GM12874 (cell line): Measurements from ENCODE around the gene MECP2.
"Not testable (repeated sequence)": the region's sequence is repeated elsewhere in the genome, so short reads cannot be mapped to it uniquely, and the experiment has no call there.

Source experiments
- CTCF ChIP-seq: IDR thresholded peaks from 2 replicates; pipeline ENCODE4 v1.5.1; 2011; ENCODE audit warnings: low read depth, mild to moderate bottlenecking, control low read depth, low read length, moderate library complexity; ENCODE audit not compliant: insufficient read depth

The MECP2 gene

GRCh38 chrX:154097589-154098541, at the start of gene MECP2:
TSS of gene MECP2 (minus strand) at chrX:154097717.
- TF ChIP-seq CTCF, result no peak

- not testable (repeated sequence) for TF ChIP-seq CTCF
Measured at GRCh38 chrX:154144010-154144409, 46.5 kb upstream of the MECP2 start, which contains the start of gene OPN1LW. TSS of gene OPN1LW (plus strand) at chrX:154144243. CDS start at chrX:154144284, 41 bp downstream.

- TF ChIP-seq CTCF, result no peak
Measured at GRCh38 chrX:154142950-154143745, 45.6 kb upstream of the MECP2 start.

GRCh38 chrX:154142386-154142785, 44.9 kb upstream of the MECP2 start:
- TF ChIP-seq CTCF, result no peak

GRCh38 chrX:154140742-154141141, 43.2 kb upstream of the MECP2 start:
- TF ChIP-seq CTCF, result no peak

- no peak for TF ChIP-seq CTCF
Measured at GRCh38 chrX:154140206-154140605, 42.7 kb upstream of the MECP2 start.

GRCh38 chrX:154138857-154139256, 41.3 kb upstream of the MECP2 start:
- no peak for TF ChIP-seq CTCF
